ENCODE results near the gene MXD1. TPM values are rescaled to one million over a fixed set of nuclear protein-coding genes. Genes with fewer than 3 reads are reported as not detected.

The MXD1 gene
- total RNA-seq, 8 experiments from 2014 or later, result 4.5 to 18.4 (median 9.9) TPM

GRCh38 chr2:69935011-69935410 lies 20.1 kb downstream of the MXD1 start:
- in situ Hi-C loops (cut with MboI; ENCODE audit: low pct_unique_long_range_greater_than_20kb in 2 of 9, low sequenced_read_pairs in 9 of 9, unreplicated experiment in 9 of 9), result loop anchor here in 2 of 9 experiments (25.0 kb wide), 1 partner anchor 127 kb away; no protein-coding TSS in a partner anchor
- Histone ChIP-seq H3K4me3 (no peak overlapping the region), H3K4me1 (replicated peaks in 1 of 2) (peaks cover 1 to 7% of the 10 kb centered on the region in 2 donors), H3K27ac (no peak overlapping the region)
- 80 to 100% (median 92%) methylated on average over 1 to 5 of the region's 5 CpGs; no CpG with 5 or more reads in 3 of the 10 experiments for WGBS, 10 experiments
- no peak for ATAC-seq (replicated peaks in 6 of 8)

GRCh38 chr2:69936906-69937305 lies 22.0 kb downstream of the MXD1 start:
- Histone ChIP-seq H3K27ac (no peak overlapping the region), H3K4me3 (no peak overlapping the region), H3K4me1 (replicated peaks in 1 of 2) (peaks cover 5 to 12% of the 10 kb centered on the region in 2 donors)
- WGBS, 10 experiments, result 50 to 100% (median 83%) methylated on average over 2 to 6 of the region's 11 CpGs; no CpG with 5 or more reads in 3 of the 10 experiments
- ATAC-seq (replicated peaks in 6 of 8), result no peak
- in situ Hi-C loops (cut with MboI; ENCODE audit: low pct_unique_long_range_greater_than_20kb in 2 of 9, low sequenced_read_pairs in 9 of 9, unreplicated experiment in 9 of 9), result loop anchor here in 2 of 9 experiments (25.0 kb wide), 1 partner anchor 125 kb away; no protein-coding TSS in a partner anchor

GRCh38 chr2:69937968-69938367 lies 23.1 kb downstream of the MXD1 start:
- Histone ChIP-seq H3K4me3 (no peak overlapping the region), H3K27ac (no peak overlapping the region), H3K4me1 (replicated peaks in 1 of 2) (peaks cover 5 to 12% of the 10 kb centered on the region in 2 donors)
- ATAC-seq (replicated peaks in 6 of 8), result no peak
- in situ Hi-C loops (cut with MboI; ENCODE audit: low pct_unique_long_range_greater_than_20kb in 2 of 9, low sequenced_read_pairs in 9 of 9, unreplicated experiment in 9 of 9), result loop anchor here in 2 of 9 experiments (25.0 kb wide), 1 partner anchor 124 kb away; no protein-coding TSS in a partner anchor
- WGBS, 10 experiments, result 88 to 100% (median 92%) methylated on average over 1 to 12 of the region's 14 CpGs; no CpG with 5 or more reads in 4 of the 10 experiments

DNA sequence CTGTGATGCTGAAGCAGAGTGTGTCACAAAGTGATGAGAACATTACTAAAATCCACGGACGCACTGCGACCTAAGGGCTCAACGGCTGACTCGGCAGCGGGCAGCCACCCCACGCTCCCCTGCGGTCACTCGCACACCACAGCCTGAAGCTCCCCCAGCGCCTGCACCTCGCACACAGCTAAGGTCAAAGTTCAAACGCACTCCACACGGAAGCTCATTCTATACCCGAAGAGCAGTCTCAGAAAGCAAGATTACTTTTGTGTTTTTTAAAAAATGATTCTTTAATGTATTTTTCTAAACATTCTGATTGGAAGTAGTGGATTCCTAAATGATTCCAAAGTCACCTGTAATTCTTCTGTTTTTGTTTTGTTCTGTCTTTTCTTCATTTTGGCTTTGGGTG lies 24.8 kb downstream of the MXD1 start:
- H3K4me3 ChIP-seq, result no peak overlapping the region
- in situ Hi-C loops (cut with MboI; ENCODE audit: low pct_unique_long_range_greater_than_20kb in 2 of 9, low sequenced_read_pairs in 9 of 9, unreplicated experiment in 9 of 9), result loop anchor here in 2 of 9 experiments (25.0 kb wide), 1 partner anchor 123 kb away; no protein-coding TSS in a partner anchor
- peaks cover 5% of the 10 kb centered on the region in 2 donors for H3K4me1 ChIP-seq (replicated peaks in 1 of 2)
- 11 to 88% (median 40%) methylated on average over 2 to 12 of the region's 14 CpGs; no CpG with 5 or more reads in 3 of the 10 experiments for WGBS, 10 experiments
- no peak for ATAC-seq (replicated peaks in 6 of 8)
- H3K27ac ChIP-seq, result no peak overlapping the region

- Histone ChIP-seq H3K4me1 (replicated peaks in 1 of 2) (peaks cover 5% of the 10 kb centered on the region in 2 donors), H3K27ac (no peak overlapping the region), H3K4me3 (no peak overlapping the region)
- no peak for ATAC-seq (replicated peaks in 6 of 8)
- in situ Hi-C loops (cut with MboI; ENCODE audit: low pct_unique_long_range_greater_than_20kb in 2 of 9, low sequenced_read_pairs in 9 of 9, unreplicated experiment in 9 of 9), result loop anchor here in 2 of 9 experiments (25.0 kb wide), 1 partner anchor 122 kb away; no protein-coding TSS in a partner anchor
- 75 to 100% (median 100%) methylated on average over 1 to 8 of the region's 8 CpGs; no CpG with 5 or more reads in 1 of the 10 experiments for WGBS, 10 experiments
Observed at GRCh38 chr2:69940691-69941090, 25.8 kb downstream of the MXD1 start.

DNA sequence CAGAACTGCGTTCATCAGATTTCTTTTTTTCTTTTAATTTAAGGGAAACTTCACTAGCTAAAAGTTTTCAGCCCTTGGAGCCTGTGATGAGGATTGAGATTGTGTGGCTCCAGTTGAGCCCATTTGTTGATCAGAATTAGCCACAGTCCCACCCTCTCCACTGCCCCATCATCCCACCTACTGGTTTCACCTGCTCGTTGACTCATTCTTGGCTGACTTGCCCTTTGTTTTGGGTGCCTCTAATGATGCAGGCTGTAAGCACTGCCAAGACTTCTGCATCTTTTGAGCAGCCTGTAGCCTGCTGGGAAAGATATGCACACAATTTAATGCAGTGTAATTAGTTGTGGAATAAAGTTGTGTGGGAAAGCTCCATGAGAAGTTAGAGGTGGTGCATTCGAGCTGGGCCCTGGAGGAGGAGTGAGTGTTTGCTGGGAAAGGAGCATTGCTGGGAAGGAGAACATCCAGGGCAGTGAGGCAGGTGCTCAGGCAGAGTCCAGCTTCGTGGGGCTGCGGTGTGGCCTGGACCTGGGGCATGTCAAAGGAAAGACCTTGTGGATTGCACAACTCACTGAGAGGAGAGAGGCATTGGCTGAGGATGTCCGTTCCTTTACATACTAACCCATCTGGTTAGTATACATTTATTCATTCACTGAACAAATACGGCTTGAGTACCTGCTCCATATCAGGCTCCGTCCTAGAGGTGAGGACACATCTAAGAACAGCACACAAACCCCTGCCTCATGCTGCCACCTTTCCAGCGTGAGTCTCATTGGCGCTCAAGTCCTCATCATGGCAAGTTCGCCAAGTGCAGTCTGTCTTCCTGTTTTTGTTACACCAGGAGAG lies 28.3 kb downstream of the MXD1 start:
- Histone ChIP-seq H3K27ac (no peak overlapping the region), H3K4me3 (no peak overlapping the region), H3K4me1 (replicated peaks in 1 of 2) (peaks cover 5% of the 10 kb centered on the region in 2 donors)
- in situ Hi-C loops (cut with MboI; ENCODE audit: low pct_unique_long_range_greater_than_20kb in 2 of 9, low sequenced_read_pairs in 9 of 9, unreplicated experiment in 9 of 9), result loop anchor here in 2 of 9 experiments (25.0 kb wide), 1 partner anchor 119 kb away; no protein-coding TSS in a partner anchor
- WGBS, 10 experiments, result 65 to 100% (median 86%) methylated on average over 1 to 8 of the region's 11 CpGs
- no peak for ATAC-seq (replicated peaks in 6 of 8)

GRCh38 chr2:69943843-69944525 lies 29.1 kb downstream of the MXD1 start:
- peaks cover 5% of the 10 kb centered on the region in 2 donors for H3K4me1 ChIP-seq (replicated peaks in 1 of 2)
- H3K27ac ChIP-seq, result no peak overlapping the region
- ATAC-seq (replicated peaks in 6 of 8), result no peak
- no peak overlapping the region for H3K4me3 ChIP-seq
- WGBS, 10 experiments, result 50 to 100% (median 90%) methylated on average over 2 to 7 of the region's 9 CpGs; no CpG with 5 or more reads in 2 of the 10 experiments
- in situ Hi-C loops (cut with MboI; ENCODE audit: low pct_unique_long_range_greater_than_20kb in 2 of 9, low sequenced_read_pairs in 9 of 9, unreplicated experiment in 9 of 9), result loop anchor here in 2 of 9 experiments (25.0 kb wide), 1 partner anchor 118 kb away; no protein-coding TSS in a partner anchor

DNA sequence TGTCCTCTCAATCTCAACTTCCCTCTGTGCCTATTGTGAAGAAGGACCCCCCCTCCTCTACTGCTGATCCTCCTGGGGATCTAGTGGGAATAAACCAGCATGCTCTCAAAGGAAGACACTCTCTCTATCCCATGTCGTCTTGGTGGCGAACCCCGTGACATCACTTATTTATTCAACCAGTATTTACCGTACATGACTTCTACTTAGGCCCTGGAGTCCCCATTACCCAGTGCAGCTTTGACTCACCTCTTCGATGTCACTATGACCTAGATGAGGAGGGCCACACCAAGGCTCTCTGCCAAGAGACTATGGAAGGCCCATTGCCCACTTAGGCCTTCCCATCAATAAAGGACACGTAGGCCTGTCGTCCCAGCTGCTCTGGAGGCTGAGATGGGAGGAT lies 29.8 kb downstream of the MXD1 start:
- no peak overlapping the region for H3K27ac ChIP-seq
- in situ Hi-C loops (cut with MboI; ENCODE audit: low pct_unique_long_range_greater_than_20kb in 2 of 9, low sequenced_read_pairs in 9 of 9, unreplicated experiment in 9 of 9), result loop anchor here in 2 of 9 experiments (25.0 kb wide), 1 partner anchor 118 kb away; no protein-coding TSS in a partner anchor
- no peak for ATAC-seq (replicated peaks in 6 of 8)
- 84 to 100% (median 94%) methylated on average over 3 to 5 of the region's 7 CpGs; no CpG with 5 or more reads in 6 of the 10 experiments for WGBS, 10 experiments
- H3K4me3 ChIP-seq, result no peak overlapping the region
- peaks cover 5% of the 10 kb centered on the region in 2 donors for H3K4me1 ChIP-seq (replicated peaks in 1 of 2)

GRCh38 chr2:69945441-69945840 lies 30.5 kb downstream of the MXD1 start:
- Histone ChIP-seq H3K4me1 (replicated peaks in 1 of 2) (peaks cover 0 to 1% of the 10 kb centered on the region in 2 donors), H3K27ac (no peak overlapping the region), H3K4me3 (no peak overlapping the region)
- in situ Hi-C loops (cut with MboI; ENCODE audit: low pct_unique_long_range_greater_than_20kb in 2 of 9, low sequenced_read_pairs in 9 of 9, unreplicated experiment in 9 of 9), result loop anchor here in 2 of 9 experiments (25.0 kb wide), 1 partner anchor 117 kb away; no protein-coding TSS in a partner anchor
- no peak for ATAC-seq (replicated peaks in 6 of 8)
- 63 to 100% (median 88%) methylated on average over 1 to 7 of the region's 8 CpGs; no CpG with 5 or more reads in 4 of the 10 experiments for WGBS, 10 experiments

DNA sequence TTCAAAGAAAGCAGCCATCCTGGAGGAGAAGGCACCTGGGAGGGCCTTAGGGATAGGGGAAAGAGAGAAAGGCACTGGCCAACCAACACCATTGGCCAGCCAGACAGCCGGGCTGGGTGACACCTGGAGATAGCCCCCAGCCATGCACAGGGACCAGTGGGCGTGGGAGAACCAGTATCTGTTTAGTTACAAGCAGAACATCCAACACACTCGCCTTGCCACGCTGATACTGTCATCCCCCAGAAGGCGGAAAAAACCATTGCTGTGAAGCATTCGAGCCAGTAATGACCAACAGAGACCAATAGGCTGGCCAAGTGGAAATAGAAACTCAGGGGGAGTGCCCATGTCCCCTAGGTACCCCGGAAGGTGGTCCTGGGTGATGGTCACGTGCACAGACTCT lies 31.0 kb downstream of the MXD1 start:
- Histone ChIP-seq H3K4me3 (no peak overlapping the region), H3K4me1 (replicated peaks in 1 of 2) (no peaks in the 10 kb centered on the region), H3K27ac (no peak overlapping the region)
- in situ Hi-C loops (cut with MboI; ENCODE audit: low pct_unique_long_range_greater_than_20kb in 2 of 9, low sequenced_read_pairs in 9 of 9, unreplicated experiment in 9 of 9), result loop anchor here in 2 of 9 experiments (25.0 kb wide), 1 partner anchor 116 kb away; no protein-coding TSS in a partner anchor
- peak in 1 of 8 experiments; percentile 35 for ATAC-seq (replicated peaks in 6 of 8)
- WGBS, 10 experiments, result 73 to 90% (median 81%) methylated on average over 1 to 5 of the region's 8 CpGs; no CpG with 5 or more reads in 5 of the 10 experiments

GRCh38 chr2:69946351-69947324 lies 31.7 kb downstream of the MXD1 start:
- peak in 3 of 8 experiments; percentile 68 to 80 (median 68) for ATAC-seq (replicated peaks in 6 of 8)
- Histone ChIP-seq H3K27ac (no peak overlapping the region), H3K4me1 (replicated peaks in 1 of 2) (no peaks in the 10 kb centered on the region), H3K4me3 (no peak overlapping the region)
- 0 to 89% (median 67%) methylated on average over 2 to 11 of the region's 13 CpGs; no CpG with 5 or more reads in 1 of the 10 experiments for WGBS, 10 experiments
- in situ Hi-C loops (cut with MboI; ENCODE audit: low pct_unique_long_range_greater_than_20kb in 2 of 9, low sequenced_read_pairs in 9 of 9, unreplicated experiment in 9 of 9), result loop anchor here in 2 of 9 experiments (25.0 kb wide), 1 partner anchor 116 kb away; no protein-coding TSS in a partner anchor

Data from motor neuron (in vitro differentiated cells).